KOPT-K1 (cell line): Measurements from ENCODE around the gene RBFA.

Source experiments
- H3K27ac ChIP-seq: fragments of 200-600 bp; sonication (generic); 2 replicates; pipeline ENCODE4 v1.5.1; 2016; ENCODE audit warnings: antibody characterized with exemption, mild to moderate bottlenecking, low read depth, low read length; ENCODE audit not compliant: poor library complexity, severe bottlenecking
- H3K36me3 ChIP-seq: fragments of 200-600 bp; sonication (generic); 2 replicates; pipeline ENCODE4 v1.5.1; 2017; ENCODE audit warnings: antibody characterized with exemption, mild to moderate bottlenecking, low read length, moderate library complexity; ENCODE audit not compliant: insufficient read depth
- H3K9me3 ChIP-seq: fragments of 200-600 bp; sonication (generic); 2 replicates; pipeline ENCODE4 v1.5.1; 2017; ENCODE audit warnings: antibody characterized with exemption, low read length, mild to moderate bottlenecking; ENCODE audit not compliant: insufficient read depth, poor library complexity, severe bottlenecking

The RBFA gene

GRCh38 chr18:80042785-80043184 lies 8.6 kb downstream of the RBFA start:
- no peak overlapping the region for H3K27ac ChIP-seq
- peaks cover 93% of the 10 kb centered on the region for H3K36me3 ChIP-seq
- no peaks in the 10 kb centered on the region for H3K9me3 ChIP-seq

- Histone ChIP-seq H3K36me3 (peaks cover 93% of the 10 kb centered on the region), H3K27ac (no peak overlapping the region), H3K9me3 (peaks cover 3% of the 10 kb centered on the region)
These were observed 9.8 kb downstream of the RBFA start for GRCh38 chr18:80044072-80044471.

- peaks cover 92% of the 10 kb centered on the region for H3K36me3 ChIP-seq
- H3K9me3 ChIP-seq = peaks cover 17% of the 10 kb centered on the region
- no peak overlapping the region for H3K27ac ChIP-seq
These were observed 11.8 kb downstream of the RBFA start for GRCh38 chr18:80046011-80046410.

GRCh38 chr18:80046431-80046830 lies 12.2 kb downstream of the RBFA start:
- Histone ChIP-seq H3K36me3 (peaks cover 92% of the 10 kb centered on the region), H3K27ac (no peak overlapping the region), H3K9me3 (peaks cover 21% of the 10 kb centered on the region)

- Histone ChIP-seq H3K36me3 (peaks cover 87% of the 10 kb centered on the region), H3K9me3 (peaks cover 27% of the 10 kb centered on the region), H3K27ac (no peak overlapping the region)
These were observed 12.8 kb downstream of the RBFA start for GRCh38 chr18:80046961-80047541.

GRCh38 chr18:80050797-80051196 lies 16.6 kb downstream of the RBFA start:
- peaks cover 53% of the 10 kb centered on the region for H3K36me3 ChIP-seq
- no peak overlapping the region for H3K27ac ChIP-seq
- peaks cover 58% of the 10 kb centered on the region for H3K9me3 ChIP-seq

GRCh38 chr18:80056095-80056494 lies 21.9 kb downstream of the RBFA start:
- H3K36me3 ChIP-seq = peaks cover 3% of the 10 kb centered on the region; the same call in 1 of the 2 replicates
- H3K9me3 ChIP-seq = peaks cover 81% of the 10 kb centered on the region
- no peak overlapping the region for H3K27ac ChIP-seq

- peaks cover 75% of the 10 kb centered on the region for H3K9me3 ChIP-seq
- no peak overlapping the region for H3K27ac ChIP-seq
- H3K36me3 ChIP-seq = no peaks in the 10 kb centered on the region
These were observed 25.7 kb downstream of the RBFA start for GRCh38 chr18:80059945-80060344.

- Histone ChIP-seq H3K36me3 (no peaks in the 10 kb centered on the region), H3K27ac (no peak overlapping the region), H3K9me3 (peaks cover 27% of the 10 kb centered on the region)
These were observed 31.5 kb downstream of the RBFA start for GRCh38 chr18:80065705-80066104.

- H3K9me3 ChIP-seq = peaks cover 18% of the 10 kb centered on the region
- H3K27ac ChIP-seq = no peak overlapping the region
These were observed 33.1 kb downstream of the RBFA start for GRCh38 chr18:80067321-80067720.

GRCh38 chr18:80067897-80068296 lies 33.7 kb downstream of the RBFA start:
- no peaks in the 10 kb centered on the region for H3K36me3 ChIP-seq
- H3K9me3 ChIP-seq = peaks cover 12% of the 10 kb centered on the region

More at GRCh38 chr18:80067321-80067720, 33.1 kb downstream of the RBFA start:
- H3K36me3 ChIP-seq = no peaks in the 10 kb centered on the region

GRCh38 chr18:80068571-80069272 lies 34.5 kb downstream of the RBFA start:
- Histone ChIP-seq H3K27ac (no peak overlapping the region), H3K9me3 (peaks cover 13% of the 10 kb centered on the region), H3K36me3 (no peaks in the 10 kb centered on the region)

More at GRCh38 chr18:80067897-80068296, 33.7 kb downstream of the RBFA start:
- H3K27ac ChIP-seq = no peak overlapping the region

- Histone ChIP-seq H3K9me3 (peaks cover 12% of the 10 kb centered on the region), H3K36me3 (no peaks in the 10 kb centered on the region), H3K27ac (no peak overlapping the region)
These were observed 36.6 kb downstream of the RBFA start for GRCh38 chr18:80070825-80071224.

GRCh38 chr18:80074183-80074582 lies 39.9 kb downstream of the RBFA start:
- no peaks in the 10 kb centered on the region for H3K36me3 ChIP-seq
- no peak overlapping the region for H3K27ac ChIP-seq
- H3K9me3 ChIP-seq = peaks cover 18% of the 10 kb centered on the region

- Histone ChIP-seq H3K9me3 (peaks cover 18% of the 10 kb centered on the region), H3K27ac (no peak overlapping the region), H3K36me3 (no peaks in the 10 kb centered on the region)
These were observed 40.5 kb downstream of the RBFA start for GRCh38 chr18:80074697-80075096.

- no peak overlapping the region for H3K27ac ChIP-seq
- peaks cover 18% of the 10 kb centered on the region for H3K9me3 ChIP-seq
- no peaks in the 10 kb centered on the region for H3K36me3 ChIP-seq
These were observed 41.7 kb downstream of the RBFA start for GRCh38 chr18:80075940-80076339.
